ENCODE data around the gene RYK.

RYK gene

GRCh38 chr3:134143828-134144401 lies 106.7 kb downstream of the RYK start:
- no peak for DNase-seq
- no peaks in the 10 kb centered on the region for H3K27me3 Mint-ChIP-seq
- no peak overlapping the region for H3K4me3 Mint-ChIP-seq
- H3K4me1 Mint-ChIP-seq, result no peaks in the 10 kb centered on the region
- no peaks in the 10 kb centered on the region for H3K36me3 Mint-ChIP-seq
- H3K27ac Mint-ChIP-seq, result no peak overlapping the region
- CTCF ChIA-PET, result interaction anchor here (0.6 kb wide), 1 partner anchor 79 kb away, joined by 3 read pairs; no protein-coding TSS in a partner anchor
- H3K9me3 Mint-ChIP-seq, result no peaks in the 10 kb centered on the region

- no peak overlapping the region for H3K27ac Mint-ChIP-seq
- no peak for DNase-seq
- peaks cover 6% of the 10 kb centered on the region for H3K27me3 Mint-ChIP-seq
- no peak overlapping the region for H3K4me3 Mint-ChIP-seq
- H3K9me3 Mint-ChIP-seq, result peaks cover 1% of the 10 kb centered on the region
- no peaks in the 10 kb centered on the region for H3K4me1 Mint-ChIP-seq
- H3K36me3 Mint-ChIP-seq, result no peaks in the 10 kb centered on the region
- CTCF ChIA-PET, result no interaction called here
Observed at GRCh38 chr3:134136604-134137003, 114.1 kb downstream of the RYK start.

- DNase-seq, result no peak
- CTCF ChIA-PET, result no interaction called here
- H3K27me3 Mint-ChIP-seq, result peaks cover 6% of the 10 kb centered on the region
- no peak overlapping the region for H3K4me3 Mint-ChIP-seq
- H3K9me3 Mint-ChIP-seq, result peaks cover 6% of the 10 kb centered on the region
- H3K4me1 Mint-ChIP-seq, result no peaks in the 10 kb centered on the region
- no peaks in the 10 kb centered on the region for H3K36me3 Mint-ChIP-seq
- no peak overlapping the region for H3K27ac Mint-ChIP-seq
Observed at GRCh38 chr3:134134698-134135415, 115.8 kb downstream of the RYK start.

- no peaks in the 10 kb centered on the region for H3K4me1 Mint-ChIP-seq
- H3K27ac Mint-ChIP-seq, result no peak overlapping the region
- no peaks in the 10 kb centered on the region for H3K36me3 Mint-ChIP-seq
- H3K9me3 Mint-ChIP-seq, result peaks cover 8% of the 10 kb centered on the region
- DNase-seq, result no peak
- H3K27me3 Mint-ChIP-seq, result peaks cover 6% of the 10 kb centered on the region
- no peak overlapping the region for H3K4me3 Mint-ChIP-seq
- CTCF ChIA-PET, result no interaction called here
Observed at GRCh38 chr3:134134240-134134639, 116.4 kb downstream of the RYK start.

- H3K27me3 Mint-ChIP-seq, result peaks cover 6% of the 10 kb centered on the region
- no peaks in the 10 kb centered on the region for H3K36me3 Mint-ChIP-seq
- DNase-seq, result no peak
- CTCF ChIA-PET, result no interaction called here
- H3K4me1 Mint-ChIP-seq, result no peaks in the 10 kb centered on the region
- H3K27ac Mint-ChIP-seq, result no peak overlapping the region
- H3K4me3 Mint-ChIP-seq, result no peak overlapping the region
- peaks cover 8% of the 10 kb centered on the region for H3K9me3 Mint-ChIP-seq
Observed at GRCh38 chr3:134132961-134133360, 117.7 kb downstream of the RYK start.

GRCh38 chr3:134126153-134126552 lies 124.5 kb downstream of the RYK start:
- Mint-ChIP-seq H3K27me3 (no peaks in the 10 kb centered on the region), H3K9me3 (peaks cover 16% of the 10 kb centered on the region), H3K36me3 (no peaks in the 10 kb centered on the region), H3K4me3 (no peak overlapping the region), H3K27ac (no peak overlapping the region), H3K4me1 (no peaks in the 10 kb centered on the region)
- CTCF ChIA-PET, result no interaction called here
- DNase-seq, result no peak

GRCh38 chr3:134114726-134115125 lies 135.9 kb downstream of the RYK start:
- Mint-ChIP-seq H3K27me3 (no peaks in the 10 kb centered on the region), H3K36me3 (no peaks in the 10 kb centered on the region), H3K9me3 (peaks cover 4% of the 10 kb centered on the region), H3K4me1 (no peaks in the 10 kb centered on the region), H3K27ac (no peak overlapping the region), H3K4me3 (no peak overlapping the region)
- DNase-seq, result no peak
- CTCF ChIA-PET, result no interaction called here

- no peak for DNase-seq
- Mint-ChIP-seq H3K36me3 (no peaks in the 10 kb centered on the region), H3K27ac (no peak overlapping the region), H3K4me3 (no peak overlapping the region), H3K9me3 (no peaks in the 10 kb centered on the region), H3K27me3 (no peaks in the 10 kb centered on the region), H3K4me1 (no peaks in the 10 kb centered on the region)
- CTCF ChIA-PET, result no interaction called here
Observed at GRCh38 chr3:134111616-134112015, 139.0 kb downstream of the RYK start.

GRCh38 chr3:134110963-134111362 lies 139.7 kb downstream of the RYK start:
- no peaks in the 10 kb centered on the region for H3K4me1 Mint-ChIP-seq
- H3K27me3 Mint-ChIP-seq, result no peaks in the 10 kb centered on the region
- no peak overlapping the region for H3K4me3 Mint-ChIP-seq
- H3K36me3 Mint-ChIP-seq, result no peaks in the 10 kb centered on the region
- no peak for DNase-seq
- no peak overlapping the region for H3K27ac Mint-ChIP-seq
- H3K9me3 Mint-ChIP-seq, result no peaks in the 10 kb centered on the region
- CTCF ChIA-PET, result no interaction called here
